Parathyroid adenoma (tissue), 2 donors: ENCODE results near the gene PTCSC3.

Source experiments
- H2AFZ ChIP-seq: fragments of 300-600 bp; sonication (generic); one replicate; pipeline ENCODE4 v1.7.0; 2017; ENCODE audit warnings: antibody characterized with exemption, mild to moderate bottlenecking
- H3K27ac ChIP-seq: fragments of 300-600 bp; sonication (generic); one replicate; pipeline ENCODE4 v1.7.0; 2017
- H3K27me3 ChIP-seq: fragments of 300-600 bp; sonication (generic); one replicate; pipeline ENCODE4 v1.7.0; 2017; ENCODE audit warnings: low read length; ENCODE audit not compliant: control insufficient read depth, insufficient read depth
- H3K36me3 ChIP-seq: fragments of 300-600 bp; sonication (generic); one replicate; pipeline ENCODE4 v1.7.0; 2017; ENCODE audit warnings: low read length; ENCODE audit not compliant: control insufficient read depth, insufficient read depth
- H3K4me1 ChIP-seq: fragments of 300-600 bp; sonication (generic); one replicate; pipeline ENCODE4 v1.7.0; 2017; ENCODE audit warnings: control low read depth
- H3K4me2 ChIP-seq: fragments of 300-600 bp; sonication (generic); one replicate; pipeline ENCODE4 v1.7.0; 2017; ENCODE audit warnings: low read length
- H3K4me3 ChIP-seq: fragments of 300-600 bp; sonication (generic); one replicate; pipeline ENCODE4 v1.7.0; 2017; ENCODE audit warnings: low read depth, low read length
- H3K79me2 ChIP-seq: fragments of 300-600 bp; sonication (generic); one replicate; pipeline ENCODE4 v1.7.0; 2017; ENCODE audit warnings: control low read depth
- H3K9ac ChIP-seq: fragments of 300-600 bp; sonication (generic); one replicate; pipeline ENCODE4 v1.7.0; 2017; ENCODE audit warnings: mild to moderate bottlenecking
- H3K9me3 ChIP-seq: fragments of 300-600 bp; sonication (generic); one replicate; pipeline ENCODE4 v1.7.0; 2017; ENCODE audit warnings: low read length; ENCODE audit not compliant: control insufficient read depth
- TF ChIP-seq, protein P1 (sequence below): fragments of 300-600 bp; sonication (generic); IDR thresholded peaks from one replicate; pipeline ENCODE4 v1.7.0; 2017; ENCODE audit warnings: antibody characterized with exemption, mild to moderate bottlenecking
- donor health status: primary hyperparathyroidism.

The PTCSC3 gene

DNA sequence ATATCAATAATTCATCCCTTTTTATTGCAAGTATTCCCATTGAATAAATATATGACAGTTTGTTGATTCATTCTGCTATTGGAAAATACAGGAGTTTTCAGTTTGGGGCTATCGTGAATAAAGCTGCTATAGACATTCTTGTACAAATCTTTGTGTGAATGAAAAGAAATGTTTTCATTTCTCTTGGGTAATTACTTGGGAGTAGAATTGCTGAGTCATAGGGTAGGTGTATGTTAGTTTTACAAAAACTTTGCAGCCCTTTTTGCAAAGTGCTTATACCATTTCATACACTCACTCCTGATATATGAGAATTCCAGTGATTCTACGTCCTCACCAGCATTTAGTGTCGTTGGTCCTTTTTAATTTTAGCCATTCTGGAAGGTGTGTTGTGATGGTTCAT, 6.9 kb upstream of the PTCSC3 start:
- Histone ChIP-seq H2AFZ (no peak overlapping the region), H3K9me3 (no peaks in the 10 kb centered on the region), H3K4me2 (no peak overlapping the region), H3K27ac (no peak overlapping the region), H3K27me3 (no peaks in the 10 kb centered on the region), H3K36me3 (no peaks in the 10 kb centered on the region), H3K9ac (no peak overlapping the region), H3K4me1 (no peaks in the 10 kb centered on the region), H3K4me3 (no peak overlapping the region), H3K79me2 (no peaks in the 10 kb centered on the region)
- TF ChIP-seq, protein P1, sequence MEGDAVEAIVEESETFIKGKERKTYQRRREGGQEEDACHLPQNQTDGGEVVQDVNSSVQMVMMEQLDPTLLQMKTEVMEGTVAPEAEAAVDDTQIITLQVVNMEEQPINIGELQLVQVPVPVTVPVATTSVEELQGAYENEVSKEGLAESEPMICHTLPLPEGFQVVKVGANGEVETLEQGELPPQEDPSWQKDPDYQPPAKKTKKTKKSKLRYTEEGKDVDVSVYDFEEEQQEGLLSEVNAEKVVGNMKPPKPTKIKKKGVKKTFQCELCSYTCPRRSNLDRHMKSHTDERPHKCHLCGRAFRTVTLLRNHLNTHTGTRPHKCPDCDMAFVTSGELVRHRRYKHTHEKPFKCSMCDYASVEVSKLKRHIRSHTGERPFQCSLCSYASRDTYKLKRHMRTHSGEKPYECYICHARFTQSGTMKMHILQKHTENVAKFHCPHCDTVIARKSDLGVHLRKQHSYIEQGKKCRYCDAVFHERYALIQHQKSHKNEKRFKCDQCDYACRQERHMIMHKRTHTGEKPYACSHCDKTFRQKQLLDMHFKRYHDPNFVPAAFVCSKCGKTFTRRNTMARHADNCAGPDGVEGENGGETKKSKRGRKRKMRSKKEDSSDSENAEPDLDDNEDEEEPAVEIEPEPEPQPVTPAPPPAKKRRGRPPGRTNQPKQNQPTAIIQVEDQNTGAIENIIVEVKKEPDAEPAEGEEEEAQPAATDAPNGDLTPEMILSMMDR: no peak

DNA sequence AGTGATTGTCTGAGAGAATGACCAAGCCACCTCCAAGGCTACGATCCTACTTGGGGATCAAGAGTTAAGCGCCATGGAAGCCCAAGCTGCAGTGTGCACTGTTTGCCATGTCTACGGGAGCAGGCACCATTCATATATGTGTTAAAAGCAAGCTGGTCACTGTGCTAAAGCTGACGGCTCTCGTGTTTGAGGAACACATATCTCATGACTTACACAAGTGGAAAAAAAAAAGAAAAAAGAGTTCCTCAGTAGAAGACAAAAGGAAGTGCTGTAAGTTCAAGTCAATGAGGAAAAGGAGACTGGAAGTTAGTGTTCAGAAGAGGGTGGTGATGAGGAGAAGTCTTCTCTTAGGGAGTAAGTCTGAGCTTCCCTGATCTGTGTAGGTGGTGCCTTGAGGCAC, 4.9 kb upstream of the PTCSC3 start:
- Histone ChIP-seq H3K9me3 (no peaks in the 10 kb centered on the region), H3K4me2 (no peak overlapping the region), H3K79me2 (no peaks in the 10 kb centered on the region), H3K36me3 (no peaks in the 10 kb centered on the region), H2AFZ (no peak overlapping the region), H3K9ac (no peak overlapping the region), H3K4me1 (no peaks in the 10 kb centered on the region), H3K27me3 (no peaks in the 10 kb centered on the region), H3K27ac (no peak overlapping the region), H3K4me3 (no peak overlapping the region)
- TF ChIP-seq, protein P1: no peak

DNA sequence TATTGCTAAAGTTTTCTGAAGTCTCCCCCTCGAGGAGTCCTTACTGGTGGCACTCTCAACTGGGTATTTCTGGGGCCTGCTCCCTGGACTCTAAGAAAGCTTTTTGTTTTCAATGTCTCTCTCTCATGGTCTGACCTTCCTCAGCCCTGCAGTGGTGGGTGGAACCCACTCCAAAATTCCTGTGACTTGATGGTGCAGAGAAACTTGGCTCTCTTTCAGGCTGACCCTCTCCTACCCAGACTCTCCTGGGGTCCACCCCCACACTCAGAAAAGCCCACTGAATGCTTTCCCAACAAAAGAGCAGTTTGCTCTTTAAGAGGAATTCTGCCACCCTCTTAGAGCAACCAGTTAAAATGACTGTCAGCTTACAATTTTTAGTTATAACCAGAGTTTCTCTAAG, 967 bp upstream of the PTCSC3 start:
- Histone ChIP-seq H3K9ac (no peak overlapping the region), H3K79me2 (no peaks in the 10 kb centered on the region), H3K4me2 (no peak overlapping the region), H3K27me3 (no peaks in the 10 kb centered on the region), H3K36me3 (no peaks in the 10 kb centered on the region), H3K9me3 (no peaks in the 10 kb centered on the region), H3K4me1 (no peaks in the 10 kb centered on the region), H2AFZ (no peak overlapping the region), H3K4me3 (no peak overlapping the region), H3K27ac (no peak overlapping the region)
- TF ChIP-seq, protein P1: no peak

DNA sequence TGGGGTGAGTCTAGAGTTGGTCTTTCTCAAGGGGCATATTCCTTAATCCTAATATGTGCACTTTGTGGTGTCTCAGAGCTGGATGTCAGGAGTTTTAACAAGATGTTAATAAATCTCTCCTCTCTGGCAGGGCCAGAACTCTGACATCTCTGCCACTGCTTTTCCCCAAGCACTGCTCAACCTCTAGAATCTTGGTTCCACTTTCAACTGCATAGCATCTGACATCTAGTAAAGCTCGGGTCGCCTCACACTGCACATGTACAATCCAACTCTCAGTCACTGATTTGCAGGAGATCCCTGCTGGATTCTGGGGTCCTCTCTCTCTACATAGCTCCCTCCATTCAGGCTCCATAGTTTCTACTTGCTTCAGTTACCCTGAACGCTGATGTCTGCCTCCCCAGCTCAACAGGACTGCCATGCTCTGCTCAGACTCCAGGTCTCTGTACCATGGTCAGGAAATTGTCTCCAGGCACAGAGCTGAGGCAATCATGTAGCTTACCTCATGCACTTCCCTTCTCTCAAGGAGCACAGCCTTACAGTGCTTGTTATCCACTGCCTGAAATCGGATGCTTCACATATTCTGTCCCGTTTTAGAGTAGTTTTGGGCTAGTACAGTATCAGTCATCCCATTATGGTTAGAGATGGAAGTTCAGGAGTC, 1.6 kb downstream of the PTCSC3 start:
- no peaks in the 10 kb centered on the region for H3K79me2 ChIP-seq
- no peak overlapping the region for H2AFZ ChIP-seq
- no peak overlapping the region for H3K4me2 ChIP-seq
- no peaks in the 10 kb centered on the region for H3K27me3 ChIP-seq
- H3K27ac ChIP-seq: no peak overlapping the region
- H3K4me3 ChIP-seq: no peak overlapping the region
- H3K9me3 ChIP-seq: no peaks in the 10 kb centered on the region
- no peaks in the 10 kb centered on the region for H3K36me3 ChIP-seq
- TF ChIP-seq, protein P1: no peak
- H3K4me1 ChIP-seq: no peaks in the 10 kb centered on the region
- H3K9ac ChIP-seq: no peak overlapping the region

DNA sequence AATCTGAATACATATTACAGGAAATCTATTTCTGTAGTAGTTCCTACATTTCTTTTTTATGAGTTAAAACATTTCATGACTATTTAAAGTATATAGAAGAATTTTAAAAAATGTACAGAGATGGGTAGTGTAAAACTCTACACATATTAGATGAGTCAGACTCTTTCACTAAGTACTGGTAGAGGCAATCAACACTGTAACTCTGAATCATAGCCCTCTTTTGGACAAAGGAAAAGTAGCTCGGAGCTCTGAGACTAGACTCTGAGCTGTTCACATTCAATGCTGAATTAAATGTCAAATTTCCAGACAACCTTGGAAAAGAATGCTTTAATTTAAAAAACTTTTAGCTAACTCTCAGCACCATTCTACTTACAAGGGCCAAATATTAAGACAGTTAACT, 3.4 kb downstream of the PTCSC3 start:
- Histone ChIP-seq H3K9me3 (no peaks in the 10 kb centered on the region), H3K4me2 (no peak overlapping the region), H3K4me3 (no peak overlapping the region), H3K79me2 (no peaks in the 10 kb centered on the region), H3K27me3 (no peaks in the 10 kb centered on the region), H3K27ac (no peak overlapping the region), H3K4me1 (no peaks in the 10 kb centered on the region), H3K9ac (no peak overlapping the region), H2AFZ (no peak overlapping the region), H3K36me3 (no peaks in the 10 kb centered on the region)
- TF ChIP-seq, protein P1: no peak
